ENCODE results near the gene AFAP1L2.
A peak's percentile ranks its signal among the peaks of the same experiment; 100 is the strongest.

The AFAP1L2 gene

GRCh38 chr10:114374053-114374791 lies 30.1 kb downstream of the AFAP1L2 start:
- peak; percentile 34 for DNase-seq (ENCODE audit: low read depth)
- TF ChIP-seq CTCF (conservative IDR thresholded peaks at IDR 0.05; ENCODE audit: control insufficient read depth, insufficient read depth, low read depth, low read length), result no peak
- H3K4me3 ChIP-seq (ENCODE audit: control insufficient read depth, low read depth, low read length), result no peak overlapping the region

- H3K4me3 ChIP-seq (ENCODE audit: control insufficient read depth, low read depth, low read length), result no peak overlapping the region
- no peak for TF ChIP-seq CTCF (conservative IDR thresholded peaks at IDR 0.05; ENCODE audit: control insufficient read depth, insufficient read depth, low read depth, low read length)
- DNase-seq (ENCODE audit: low read depth), result no peak
Observed at GRCh38 chr10:114373631-114374030, 30.7 kb downstream of the AFAP1L2 start.

- no peak overlapping the region for H3K4me3 ChIP-seq (ENCODE audit: control insufficient read depth, low read depth, low read length)
- no peak for TF ChIP-seq CTCF (conservative IDR thresholded peaks at IDR 0.05; ENCODE audit: control insufficient read depth, insufficient read depth, low read depth, low read length)
- DNase-seq (ENCODE audit: low read depth), result no peak
Observed at GRCh38 chr10:114372995-114373394, 31.3 kb downstream of the AFAP1L2 start.

- TF ChIP-seq CTCF (conservative IDR thresholded peaks at IDR 0.05; ENCODE audit: control insufficient read depth, insufficient read depth, low read depth, low read length), result no peak
- H3K4me3 ChIP-seq (ENCODE audit: control insufficient read depth, low read depth, low read length), result no peak overlapping the region
- no peak for DNase-seq (ENCODE audit: low read depth)
Observed at GRCh38 chr10:114372179-114372578, 32.1 kb downstream of the AFAP1L2 start.

- TF ChIP-seq CTCF (conservative IDR thresholded peaks at IDR 0.05; ENCODE audit: control insufficient read depth, insufficient read depth, low read depth, low read length), result no peak
- DNase-seq (ENCODE audit: low read depth), result no peak
- no peak overlapping the region for H3K4me3 ChIP-seq (ENCODE audit: control insufficient read depth, low read depth, low read length)
Observed at GRCh38 chr10:114370966-114371365, 33.3 kb downstream of the AFAP1L2 start.

GRCh38 chr10:114370199-114370598 lies 34.1 kb downstream of the AFAP1L2 start:
- no peak for TF ChIP-seq CTCF (conservative IDR thresholded peaks at IDR 0.05; ENCODE audit: control insufficient read depth, insufficient read depth, low read depth, low read length)
- DNase-seq (ENCODE audit: low read depth), result no peak
- no peak overlapping the region for H3K4me3 ChIP-seq (ENCODE audit: control insufficient read depth, low read depth, low read length)

- TF ChIP-seq CTCF (conservative IDR thresholded peaks at IDR 0.05; ENCODE audit: control insufficient read depth, insufficient read depth, low read depth, low read length), result no peak
- no peak for DNase-seq (ENCODE audit: low read depth)
- no peak overlapping the region for H3K4me3 ChIP-seq (ENCODE audit: control insufficient read depth, low read depth, low read length)
Observed at GRCh38 chr10:114368057-114368391, 36.3 kb downstream of the AFAP1L2 start.
